Peyer's patch (tissue), 4 donors: Measurements from ENCODE around the gene APAF1.

Experiments used
- CTCF ChIP-seq, 6 experiments: fragments of 450-650 bp in 4 of 6; fragments of 200-600 bp in 2 of 6; sonication (generic) in 1 of 6; IDR thresholded peaks; one replicate each; pipeline ENCODE4 v1.5.1; 2017 to 2019; ENCODE audit warnings: antibody characterized with exemption in 6 of 6, mild to moderate bottlenecking in 3 of 6, moderate library complexity in 1 of 6
- POLR2A ChIP-seq, 2 donors: fragments of 450-650 bp; IDR thresholded peaks; one replicate each; pipeline ENCODE4 v1.5.1; 2017; ENCODE audit warnings: antibody characterized with exemption in 2 of 2, mild to moderate bottlenecking in 2 of 2, moderate library complexity in 2 of 2

DNA sequence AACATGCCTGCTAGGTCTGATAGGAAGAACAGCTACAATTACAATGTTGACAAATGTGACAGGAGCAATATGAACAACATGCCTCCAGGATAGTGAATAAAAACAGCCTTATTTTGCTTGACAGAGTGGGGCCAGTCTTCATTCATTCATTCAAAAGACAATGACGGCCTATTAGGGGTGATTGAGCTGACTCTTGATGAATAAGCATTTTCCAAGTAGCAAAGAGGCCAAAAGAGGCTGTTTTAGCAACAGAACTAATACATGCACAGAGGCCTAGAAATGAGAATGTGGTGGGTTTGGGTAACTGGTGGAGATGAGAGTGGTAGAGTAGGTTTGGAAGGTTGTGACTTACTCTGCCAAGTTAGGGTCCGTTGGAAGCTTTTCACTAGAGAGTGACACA is 138.3 kb downstream of the APAF1 start:
- TF ChIP-seq CTCF (IDR thresholded peaks at IDR 0.05), result no peak
- no peak for TF ChIP-seq POLR2A (IDR thresholded peaks at IDR 0.05)
